H1 (cell line): Measurements from ENCODE around the gene CAB39L. TPM values are rescaled to one million over a fixed set of nuclear protein-coding genes. Genes with fewer than 3 reads are reported as not detected.

ENCODE experiments used
- CTCF ChIA-PET: fragments of 300-600 bp; sonication (Branson Sonifier 250); formaldehyde crosslinking; loops from one replicate; lab custom pipeline; 2021; ENCODE audit not compliant: partially characterized antibody; lab: Charles Lee
- POLR2A ChIA-PET: fragments of 300-600 bp; sonication (Branson Sonifier 250); formaldehyde crosslinking; loops from one replicate; lab custom pipeline; 2021; ENCODE audit warnings: inconsistent platforms; ENCODE audit not compliant: partially characterized antibody; lab: Charles Lee
- DNase-seq, 2 experiments: peaks; one replicate each; pipeline versions ENCODE4 v3.0.0 to v3.0.0-alpha.2; 2010 to 2022; ENCODE audit warnings: low spot score in 2 of 2, low read depth in 1 of 2, mixed read lengths in 1 of 2
- FAIRE-seq: peaks from 2 replicates; lab custom pipeline; 2011; peaks lifted over from hg19 to GRCh38; lab: Jason Lieb, UNC
- H2AFZ ChIP-seq: 2 replicates; pipeline ENCODE4 v1.8.1; 2012; ENCODE audit warnings: low read length, inconsistent platforms
- H2AK5ac ChIP-seq: 2 replicates; pipeline ENCODE4 v1.6.1; 2013; ENCODE audit warnings: low read depth, low read length
- H2BK120ac ChIP-seq: replicated peaks from 2 replicates; pipeline ENCODE3; 2013; ENCODE audit warnings: low read depth, low read length, inconsistent platforms
- H2BK12ac ChIP-seq: 2 replicates; pipeline ENCODE4 v1.6.1; 2013; ENCODE audit warnings: low read depth, low read length
- H2BK15ac ChIP-seq: 2 replicates; pipeline ENCODE4 v1.6.1; 2013; ENCODE audit warnings: low read length
- H2BK20ac ChIP-seq: 2 replicates; pipeline ENCODE4 v1.6.1; 2013; ENCODE audit warnings: low read length
- H2BK5ac ChIP-seq: 2 replicates; pipeline ENCODE4 v1.6.1; 2013; ENCODE audit warnings: low read depth, low read length
- H3K14ac ChIP-seq: 2 replicates; pipeline ENCODE4 v1.6.1; 2013; ENCODE audit warnings: inconsistent platforms; ENCODE audit not compliant: insufficient read length
- H3K18ac ChIP-seq: 2 replicates; pipeline ENCODE4 v1.6.1; 2013; ENCODE audit warnings: low read length; ENCODE audit errors: extremely low read depth
- H3K23ac ChIP-seq: 2 replicates; pipeline ENCODE4 v1.6.1; 2013; ENCODE audit warnings: inconsistent platforms; ENCODE audit not compliant: insufficient read length
- H3K23me2 ChIP-seq: 2 replicates; pipeline ENCODE4 v1.6.1; 2013; ENCODE audit warnings: low read depth, low read length
- H3K27ac ChIP-seq: 2 replicates; pipeline ENCODE4 v1.6.1; 2011; ENCODE audit warnings: low read depth, low read length, inconsistent platforms
- H3K27me3 ChIP-seq, 4 experiments: replicated peaks in 1 of 4; 1 replicate in 1 of 4; 2 replicates in 3 of 4; pipeline versions ENCODE4 v1.6.1 to v1.8.1; 2011 to 2013; ENCODE audit warnings: low read length in 3 of 4, mild to moderate bottlenecking in 3 of 4, inconsistent platforms in 2 of 4, mixed read lengths in 2 of 4, moderate library complexity in 1 of 4; ENCODE audit not compliant: control insufficient read depth in 3 of 4, insufficient read depth in 3 of 4; ENCODE audit errors: extremely low read depth in 1 of 4
- H3K36me3 ChIP-seq, 4 experiments: 2 replicates each; pipeline versions ENCODE4 v1.6.1 to v1.8.1; 2011 to 2013; ENCODE audit warnings: mild to moderate bottlenecking in 4 of 4, low read length in 3 of 4, moderate library complexity in 2 of 4, control low read depth in 1 of 4, inconsistent platforms in 1 of 4; ENCODE audit not compliant: insufficient read depth in 4 of 4, control insufficient read depth in 2 of 4
- H3K4ac ChIP-seq: replicated peaks from 2 replicates; pipeline ENCODE3; 2013; ENCODE audit warnings: low read length, low read depth, mixed read lengths, inconsistent platforms; ENCODE audit not compliant: insufficient read length
- H3K4me1 ChIP-seq, 4 experiments: replicated peaks in 1 of 4; 1 replicate in 1 of 4; 2 replicates in 3 of 4; pipeline versions ENCODE4 v1.6.1 to v1.8.1; 2011 to 2013; ENCODE audit warnings: low read length in 3 of 4, inconsistent platforms in 2 of 4, mixed read lengths in 1 of 4; ENCODE audit not compliant: insufficient read depth in 4 of 4, control insufficient read depth in 3 of 4
- H3K4me2 ChIP-seq, 2 experiments: 2 replicates each; pipeline versions ENCODE4 v1.6.1 to v1.8.1; 2011 to 2013; ENCODE audit warnings: low read depth in 2 of 2, low read length in 2 of 2, control low read depth in 1 of 2, inconsistent platforms in 1 of 2, mild to moderate bottlenecking in 1 of 2; ENCODE audit not compliant: insufficient read depth in 1 of 2
- H3K4me3 ChIP-seq, 4 experiments: fragments of 200-600, 300-600 bp in 1 of 4; sonication (generic), shearing (Covaris generic), sonication (Bioruptor Twin) in 1 of 4; 2 replicates each; pipeline versions ENCODE4 v1.5.1 to v1.8.1; 2011 to 2016; ENCODE audit warnings: low read length in 4 of 4, low read depth in 3 of 4, control low read depth in 2 of 4, inconsistent platforms in 2 of 4, mild to moderate bottlenecking in 2 of 4, mixed read lengths in 1 of 4, moderate library complexity in 1 of 4; ENCODE audit not compliant: insufficient read depth in 2 of 4; ENCODE audit errors: extremely low read depth in 1 of 4
- H3K56ac ChIP-seq: replicated peaks from 2 replicates; pipeline ENCODE3; 2013; ENCODE audit warnings: low read depth, mild to moderate bottlenecking, mixed read lengths, low read length, inconsistent platforms; ENCODE audit not compliant: insufficient read length
- H3K79me1 ChIP-seq: 2 replicates; pipeline ENCODE4 v1.6.1; 2013; ENCODE audit warnings: low read depth, low read length, control low read depth
- H3K79me2 ChIP-seq, 2 experiments: 2 replicates each; pipeline versions ENCODE4 v1.6.1 to v1.8.1; 2012 to 2013; ENCODE audit warnings: low read length in 2 of 2, mild to moderate bottlenecking in 2 of 2, inconsistent platforms in 1 of 2; ENCODE audit not compliant: insufficient read depth in 2 of 2, control insufficient read depth in 1 of 2
- H3K9ac ChIP-seq, 4 experiments: replicated peaks in 1 of 4; 1 replicate in 1 of 4; 2 replicates in 3 of 4; pipeline versions ENCODE4 v1.6.1 to v1.8.1; 2011 to 2013; ENCODE audit warnings: low read depth in 3 of 4, low read length in 3 of 4, control low read depth in 2 of 4, mild to moderate bottlenecking in 2 of 4, moderate library complexity in 2 of 4, inconsistent platforms in 1 of 4; ENCODE audit errors: extremely low read depth in 1 of 4
- H3K9me3 ChIP-seq, 2 experiments: 2 replicates each; pipeline versions ENCODE4 v1.6.1 to v1.8.1; 2012 to 2013; ENCODE audit warnings: mild to moderate bottlenecking in 2 of 2, moderate library complexity in 2 of 2, control low read depth in 1 of 2, inconsistent platforms in 1 of 2, low read depth in 1 of 2, low read length in 1 of 2, mixed read lengths in 1 of 2; ENCODE audit not compliant: insufficient read depth in 2 of 2
- H4K20me1 ChIP-seq, 2 experiments: replicated peaks in 1 of 2; 2 replicates each; pipeline versions ENCODE3 to v1.8.1; 2011 to 2013; ENCODE audit warnings: inconsistent platforms in 2 of 2, low read length in 2 of 2, mild to moderate bottlenecking in 1 of 2; ENCODE audit not compliant: insufficient read depth in 2 of 2, control insufficient read depth in 1 of 2
- H4K5ac ChIP-seq: 2 replicates; pipeline ENCODE4 v1.6.1; 2013; ENCODE audit warnings: low read length, low read depth, mixed read lengths, inconsistent platforms; ENCODE audit not compliant: insufficient read length
- H4K8ac ChIP-seq: 2 replicates; pipeline ENCODE4 v1.8.0; 2013; ENCODE audit warnings: mild to moderate bottlenecking, moderate library complexity, low read length, inconsistent platforms; ENCODE audit not compliant: insufficient read depth; ENCODE audit errors: extremely low read depth
- H4K91ac ChIP-seq: replicated peaks from 2 replicates; pipeline ENCODE3; 2013; ENCODE audit warnings: low read length, mixed read lengths, inconsistent platforms; ENCODE audit not compliant: insufficient read length
- BACH1 ChIP-seq: IDR thresholded peaks from 2 replicates; pipeline ENCODE4 v1.6.1; 2012; ENCODE audit warnings: low read length, improper control_type of control experiment
- EZH2 ChIP-seq: fragments of 200-600 bp; sonication (generic); IDR thresholded peaks from 2 replicates; pipeline ENCODE4 v1.7.1; 2012; ENCODE audit warnings: low read depth, mild to moderate bottlenecking, moderate library complexity, low read length, inconsistent platforms; ENCODE audit not compliant: severe bottlenecking
- FOSL1 ChIP-seq: IDR thresholded peaks from 2 replicates; pipeline ENCODE4 v1.6.1; 2011; ENCODE audit warnings: mild to moderate bottlenecking, low read depth, low read length, moderate library complexity; ENCODE audit not compliant: insufficient read depth
- WGBS, 2 experiments: shearing (Covaris generic) in 1 of 2; methylation state at CpG; one replicate each; pipeline versions ENCODE4 v1.1.6 to v1.1.7; 2013 to 2015; ENCODE audit warnings: low lambda C conversion rate in 2 of 2, mixed read lengths in 2 of 2, inconsistent platforms in 1 of 2, low coverage in 1 of 2, missing lambda C conversion rate in 1 of 2; ENCODE audit not compliant: insufficient replicate concordance in 2 of 2, insufficient coverage in 1 of 2, insufficient read length in 1 of 2; ENCODE audit errors: extremely low coverage in 1 of 2, missing lambda C conversion rate in 1 of 2; 5-methylcytosine and 5-hydroxymethylcytosine counted together
- polyA plus RNA-seq, 7 experiments: library from polyadenylated mRNA; depleted of rRNA in 3 of 7; stranded (reverse) in 5 of 7; unstranded in 2 of 7; fragments of >200 nt in 5 of 7; fragments of 200-250 nt in 2 of 7; gene quantifications; 1 replicate in 5 of 7; 2 replicates in 1 of 7; 4 replicates in 1 of 7; pipeline versions ENCODE4 v1.2.1 to v1.2.3, GENCODE V29; 2011 to 2013; ENCODE audit warnings: missing spikeins in 2 of 7, mixed read lengths in 2 of 7
- total RNA-seq: library from RNA; stranded (reverse); fragmentation: NEBNext Ultra II Directional; extraction: Animal tissue kit (Norgen Biotek cat#: 25700); gene quantifications from 2 replicates; pipeline ENCODE4 v1.2.1, GENCODE V29; 2021
- TF ChIP-seq, protein P1 (sequence below), 3 experiments: IDR thresholded peaks; 1 replicate in 2 of 3; 2 replicates in 1 of 3; pipeline versions ENCODE4 v1.5.1 to v1.6.1; 2011; ENCODE audit warnings: low read length in 3 of 3, mild to moderate bottlenecking in 3 of 3, inconsistent platforms in 2 of 3, low read depth in 1 of 3, moderate library complexity in 1 of 3; ENCODE audit not compliant: insufficient read depth in 1 of 3; ENCODE audit errors: control extremely low read depth in 1 of 3

The CAB39L gene
- total and polyA plus RNA-seq, 2 of the 8 experiments (the other 6 are each of a cell fraction or from before 2014, with no cell fraction given), result 2.5 to 4.8 TPM

DNA sequence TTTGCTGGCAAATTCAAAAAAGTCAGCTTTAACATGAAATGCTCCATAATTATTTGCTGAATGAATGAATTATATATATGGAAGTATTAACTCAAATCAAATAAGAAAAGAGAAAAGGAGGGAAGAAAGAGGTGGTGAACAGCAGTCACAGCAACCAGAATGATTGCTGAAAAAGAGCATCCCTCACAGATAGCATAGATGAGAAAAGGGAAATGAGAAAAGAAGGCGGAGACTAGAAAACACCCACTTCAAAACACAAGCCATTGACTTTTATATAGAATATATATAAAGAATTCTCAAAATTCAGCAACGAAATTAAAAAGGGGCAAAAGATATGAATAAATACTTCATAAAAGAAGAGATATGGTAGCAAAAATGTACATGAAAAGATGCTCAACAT is 75.2 kb downstream of the CAB39L start:
- H3K4me3 ChIP-seq, result peak overlapping the region in 1 of 4 experiments; percentile 11; a peak in 1 of 8 replicates

More for the DNA sequence above, 75.2 kb downstream of the CAB39L start:
- TF ChIP-seq FOSL1 (no peak), EZH2 (no peak), BACH1 (no peak)
- TF ChIP-seq, protein P1, sequence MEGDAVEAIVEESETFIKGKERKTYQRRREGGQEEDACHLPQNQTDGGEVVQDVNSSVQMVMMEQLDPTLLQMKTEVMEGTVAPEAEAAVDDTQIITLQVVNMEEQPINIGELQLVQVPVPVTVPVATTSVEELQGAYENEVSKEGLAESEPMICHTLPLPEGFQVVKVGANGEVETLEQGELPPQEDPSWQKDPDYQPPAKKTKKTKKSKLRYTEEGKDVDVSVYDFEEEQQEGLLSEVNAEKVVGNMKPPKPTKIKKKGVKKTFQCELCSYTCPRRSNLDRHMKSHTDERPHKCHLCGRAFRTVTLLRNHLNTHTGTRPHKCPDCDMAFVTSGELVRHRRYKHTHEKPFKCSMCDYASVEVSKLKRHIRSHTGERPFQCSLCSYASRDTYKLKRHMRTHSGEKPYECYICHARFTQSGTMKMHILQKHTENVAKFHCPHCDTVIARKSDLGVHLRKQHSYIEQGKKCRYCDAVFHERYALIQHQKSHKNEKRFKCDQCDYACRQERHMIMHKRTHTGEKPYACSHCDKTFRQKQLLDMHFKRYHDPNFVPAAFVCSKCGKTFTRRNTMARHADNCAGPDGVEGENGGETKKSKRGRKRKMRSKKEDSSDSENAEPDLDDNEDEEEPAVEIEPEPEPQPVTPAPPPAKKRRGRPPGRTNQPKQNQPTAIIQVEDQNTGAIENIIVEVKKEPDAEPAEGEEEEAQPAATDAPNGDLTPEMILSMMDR (IDR thresholded peaks at IDR 0.05; ENCODE audit: control extremely low read depth in 1 of 3, insufficient read depth in 1 of 3, low read depth in 1 of 3, low read length in 3 of 3), result no peak
- Histone ChIP-seq H3K23me2 (no peaks in the 10 kb centered on the region), H2BK5ac (no peak overlapping the region), H3K4ac (no peak overlapping the region), H3K23ac (no peak overlapping the region), H4K5ac (no peak overlapping the region), H3K9ac (no peak overlapping the region), H3K27ac (no peak overlapping the region), H3K4me2 (peak overlapping the region; percentile 20 to 28; a peak in 2 of 4 replicates), H3K56ac (no peak overlapping the region), H3K18ac (no peak overlapping the region), H3K79me2 (no peaks in the 10 kb centered on the region), H2BK12ac (no peak overlapping the region), H2AFZ (no peak overlapping the region), H3K79me1 (no peaks in the 10 kb centered on the region), H2BK120ac (no peak overlapping the region), H2BK15ac (no peak overlapping the region), H4K8ac (no peak overlapping the region), H2BK20ac (no peak overlapping the region), H3K4me1 (no peaks in the 10 kb centered on the region; a peak in 1 of 7 replicates), H3K27me3 (no peaks in the 10 kb centered on the region; a peak in 1 of 7 replicates), H3K14ac (no peak overlapping the region), H4K20me1 (no peaks in the 10 kb centered on the region), H4K91ac (no peak overlapping the region), H3K36me3 (no peaks in the 10 kb centered on the region), H2AK5ac (no peak overlapping the region), H3K9me3 (no peaks in the 10 kb centered on the region)
- FAIRE-seq (no peak), DNase-seq (no peak)
- CTCF ChIA-PET, result interaction anchor here (1.0 to 1.7 kb wide), 2 partner anchors 31 to 68 kb away, joined by 3 read pairs; no protein-coding TSS in a partner anchor
- POLR2A ChIA-PET, result no interaction called here
- WGBS, 2 experiments, result 71% methylated on average over 2 of the region's 2 CpGs; no CpG with 5 or more reads in 1 of the 2 experiments
